ENCODE measurements around the gene SEMA6C. TPM values are rescaled to one million over a fixed set of nuclear protein-coding genes. Genes with fewer than 3 reads are reported as not detected.

The SEMA6C gene
- total and polyA plus RNA-seq, 2 of the 13 experiments (the other 11 are each of a cell fraction or from before 2014, with no cell fraction given): 1.4 to 2.9 TPM

DNA sequence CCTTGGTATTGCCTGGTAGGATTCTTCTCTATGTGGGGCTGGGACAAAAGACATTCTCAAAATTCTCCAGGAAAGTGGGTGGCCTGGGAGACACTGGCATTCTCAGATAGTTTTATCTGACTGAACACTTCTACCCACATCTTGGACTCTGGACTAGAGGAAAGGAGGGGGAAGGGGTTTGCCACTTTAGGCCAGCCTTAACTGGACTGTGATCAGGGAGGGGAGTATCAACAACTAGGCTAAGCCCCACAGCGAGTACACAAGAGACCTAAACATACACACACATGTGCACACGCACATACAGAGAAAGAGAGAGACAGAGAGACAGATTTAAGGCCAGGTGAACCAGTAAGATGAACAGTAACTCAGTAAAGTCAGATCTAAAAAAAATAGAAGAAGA is 1.2 kb upstream of the SEMA6C start:
- Histone ChIP-seq H2AFZ (ENCODE audit: low read length) (peak overlapping the region; percentile 46), H3K27me3 (ENCODE audit: control insufficient read depth in 1 of 2, insufficient read depth in 2 of 2, low read length in 2 of 2) (no peaks in the 10 kb centered on the region), H3K9me3 (ENCODE audit: low read length) (no peaks in the 10 kb centered on the region), H3K4me2 (ENCODE audit: low read depth, low read length) (peak overlapping the region; percentile 95), H3K27ac (ENCODE audit: extremely low read length, insufficient read depth, low read length) (peak overlapping the region; percentile 55), H3K4me3 (replicated peaks in 1 of 3; ENCODE audit: insufficient read depth in 1 of 3, low read depth in 2 of 3, low read length in 3 of 3) (peak overlapping the region; percentile 68 to 77 (median 73)), H3K9ac (ENCODE audit: insufficient read depth, low read depth, low read length) (peak overlapping the region; percentile 56; the same call in 1 of the 2 replicates), H3K79me2 (ENCODE audit: insufficient read depth, low read length) (no peaks in the 10 kb centered on the region), H3K36me3 (replicated peaks in 1 of 2; ENCODE audit: control insufficient read depth in 1 of 2, insufficient read depth in 2 of 2, low read length in 2 of 2) (no peaks in the 10 kb centered on the region), H3K4me1 (ENCODE audit: insufficient read depth, low read length) (peaks cover 33% of the 10 kb centered on the region), H4K20me1 (ENCODE audit: insufficient read depth, low read length) (no peaks in the 10 kb centered on the region)
- WGBS (ENCODE audit: low lambda C conversion rate): 5% methylated on average over 2 of the region's 2 CpGs
- ATAC-seq: peak; percentile 19
- BruUV-seq (replicated peaks): no TSS peak
- DNase-seq (ENCODE audit: low spot score): peak; percentile 64
- ChIA-PET POLR2A (interaction anchor here (0.5 kb wide), 1 partner anchor 109 kb away, joined by 3 read pairs; no protein-coding TSS in a partner anchor), CTCF (ENCODE audit: low intra/inter-chr PET ratio, low total read pairs) (no interaction called here)
- peak; percentile 87 for FAIRE-seq
- intact Hi-C loops (cut with micrococcal nuclease; ENCODE audit: unreplicated experiment): loop anchor here (5.0 kb wide), 1 partner anchor 135 kb away; no protein-coding TSS in a partner anchor
- in situ Hi-C loops (cut with HindIII; ENCODE audit: extremely low pct_ligation_motif_present, low pct_unique_long_range_greater_than_20kb): no loop called here
- no peak for TF ChIP-seq ARID3A (IDR thresholded peaks at IDR 0.05; ENCODE audit: low read depth, low read length)
- 0 out of 2 replicates have a peak, but pooled peaks have one; percentile 8 for TF ChIP-seq ZSCAN25 (CRISPR knock-in tag; IDR thresholded peaks at IDR 0.05)
- peak; percentile 18; the same call in 1 of the 2 replicates for TF ChIP-seq ZMYM4 (CRISPR knock-in tag; IDR thresholded peaks at IDR 0.05)
- no peak for TF ChIP-seq ERF (CRISPR knock-in tag; IDR thresholded peaks at IDR 0.05)
- no peak for TF ChIP-seq FOXA1 (IDR thresholded peaks at IDR 0.05)
- TF ChIP-seq FOXA1 (CRISPR knock-in tag; IDR thresholded peaks at IDR 0.05): peak; percentile 67
- TF ChIP-seq FOXK2 (IDR thresholded peaks at IDR 0.05): 0 out of 2 replicates have a peak, but pooled peaks have one; percentile 32
- TF ChIP-seq, protein P1, sequence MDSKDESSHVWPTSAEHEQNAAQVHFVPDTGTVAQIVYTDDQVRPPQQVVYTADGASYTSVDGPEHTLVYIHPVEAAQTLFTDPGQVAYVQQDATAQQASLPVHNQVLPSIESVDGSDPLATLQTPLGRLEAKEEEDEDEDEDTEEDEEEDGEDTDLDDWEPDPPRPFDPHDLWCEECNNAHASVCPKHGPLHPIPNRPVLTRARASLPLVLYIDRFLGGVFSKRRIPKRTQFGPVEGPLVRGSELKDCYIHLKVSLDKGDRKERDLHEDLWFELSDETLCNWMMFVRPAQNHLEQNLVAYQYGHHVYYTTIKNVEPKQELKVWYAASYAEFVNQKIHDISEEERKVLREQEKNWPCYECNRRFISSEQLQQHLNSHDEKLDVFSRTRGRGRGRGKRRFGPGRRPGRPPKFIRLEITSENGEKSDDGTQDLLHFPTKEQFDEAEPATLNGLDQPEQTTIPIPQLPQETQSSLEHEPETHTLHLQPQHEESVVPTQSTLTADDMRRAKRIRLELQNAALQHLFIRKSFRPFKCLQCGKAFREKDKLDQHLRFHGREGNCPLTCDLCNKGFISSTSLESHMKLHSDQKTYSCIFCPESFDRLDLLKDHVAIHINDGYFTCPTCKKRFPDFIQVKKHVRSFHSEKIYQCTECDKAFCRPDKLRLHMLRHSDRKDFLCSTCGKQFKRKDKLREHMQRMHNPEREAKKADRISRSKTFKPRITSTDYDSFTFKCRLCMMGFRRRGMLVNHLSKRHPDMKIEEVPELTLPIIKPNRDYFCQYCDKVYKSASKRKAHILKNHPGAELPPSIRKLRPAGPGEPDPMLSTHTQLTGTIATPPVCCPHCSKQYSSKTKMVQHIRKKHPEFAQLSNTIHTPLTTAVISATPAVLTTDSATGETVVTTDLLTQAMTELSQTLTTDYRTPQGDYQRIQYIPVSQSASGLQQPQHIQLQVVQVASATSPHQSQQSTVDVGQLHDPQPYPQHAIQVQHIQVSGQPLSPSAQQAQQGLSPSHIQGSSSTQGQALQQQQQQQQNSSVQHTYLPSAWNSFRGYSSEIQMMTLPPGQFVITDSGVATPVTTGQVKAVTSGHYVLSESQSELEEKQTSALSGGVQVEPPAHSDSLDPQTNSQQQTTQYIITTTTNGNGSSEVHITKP (CRISPR knock-in tag; IDR thresholded peaks at IDR 0.05; ENCODE audit: low read depth): no peak
- no peak for TF ChIP-seq ZNF607 (CRISPR knock-in tag; IDR thresholded peaks at IDR 0.05; ENCODE audit: borderline replicate concordance)
- TF ChIP-seq ZNF143 (CRISPR knock-in tag; IDR thresholded peaks at IDR 0.05): no peak
- peak; percentile 24; the same call in 1 of the 2 replicates for TF ChIP-seq RXRB (CRISPR knock-in tag; IDR thresholded peaks at IDR 0.05; ENCODE audit: borderline replicate concordance)
- TF ChIP-seq MAFK (conservative IDR thresholded peaks at IDR 0.05 in 1 of 2, IDR thresholded peaks at IDR 0.05 in 1 of 2; ENCODE audit: low read length in 2 of 2): peak in 1 of 2 experiments; percentile 67; a peak in 1 of 4 replicates
